Endodermal cell (in vitro differentiated cells): Measurements from ENCODE around the gene AFM. TPM values are rescaled to one million over a fixed set of nuclear protein-coding genes. Genes with fewer than 3 reads are reported as not detected.

Experiments
- DNase-seq: peaks from one replicate; pipeline ENCODE4 v3.0.0-alpha.2; 2017
- H3K27ac ChIP-seq: 2 replicates; pipeline ENCODE4 v1.5.1; 2013; ENCODE audit warnings: mild to moderate bottlenecking, low read depth, low read length, moderate library complexity
- H3K27me3 ChIP-seq: 2 replicates; pipeline ENCODE4 v1.6.1; 2013; ENCODE audit warnings: mild to moderate bottlenecking, low read length, moderate library complexity; ENCODE audit not compliant: insufficient read depth, control insufficient read depth, poor library complexity, severe bottlenecking
- H3K36me3 ChIP-seq: 2 replicates; pipeline ENCODE4 v1.7.0; 2013; ENCODE audit warnings: mild to moderate bottlenecking, low read length, moderate library complexity; ENCODE audit not compliant: control insufficient read depth, insufficient read depth
- H3K4me1 ChIP-seq: one replicate; pipeline ENCODE4 v1.7.0; 2013; ENCODE audit warnings: low read length; ENCODE audit not compliant: control insufficient read depth, insufficient read depth
- H3K4me3 ChIP-seq: 2 replicates; pipeline ENCODE4 v1.5.1; 2013; ENCODE audit warnings: mild to moderate bottlenecking, low read length, moderate library complexity
- H3K9ac ChIP-seq: 2 replicates; pipeline ENCODE4 v1.6.1; 2013; ENCODE audit warnings: mild to moderate bottlenecking, low read length, moderate library complexity; ENCODE audit not compliant: poor library complexity, severe bottlenecking; ENCODE audit errors: extremely low read depth
- H3K9me3 ChIP-seq: 2 replicates; pipeline ENCODE4 v1.6.1; 2013; ENCODE audit warnings: mild to moderate bottlenecking, low read length, moderate library complexity; ENCODE audit not compliant: control insufficient read depth
- H3K27ac Mint-ChIP-seq: 2 replicates; pipeline ENCODE4 v1.8.0; 2020; ENCODE audit warnings: mixed read lengths
- H3K27me3 Mint-ChIP-seq: 2 replicates; pipeline ENCODE4 v1.8.0; 2021; ENCODE audit warnings: mild to moderate bottlenecking, mixed read lengths; ENCODE audit not compliant: insufficient read depth
- H3K36me3 Mint-ChIP-seq: 2 replicates; pipeline ENCODE4 v1.8.0; 2020; ENCODE audit warnings: low read depth, mixed read lengths
- H3K4me1 Mint-ChIP-seq: 2 replicates; pipeline ENCODE4 v1.8.0; 2020; ENCODE audit warnings: mixed read lengths
- H3K4me3 Mint-ChIP-seq: 2 replicates; pipeline ENCODE4 v1.8.0; 2020; ENCODE audit warnings: mild to moderate bottlenecking, moderate library complexity, mixed read lengths
- H3K9me3 Mint-ChIP-seq: 2 replicates; pipeline ENCODE4 v1.8.0; 2020; ENCODE audit warnings: mild to moderate bottlenecking, mixed read lengths
- WGBS, 2 experiments: methylation state at CpG; one replicate each; pipeline versions ENCODE4 v1.1.5 to v1.1.7; 2013; ENCODE audit warnings: missing lambda C conversion rate in 2 of 2, mixed read lengths in 1 of 2; ENCODE audit not compliant: insufficient coverage in 1 of 2, insufficient read length in 1 of 2; 5-methylcytosine and 5-hydroxymethylcytosine counted together
- total RNA-seq, 2 donors: library from RNA; stranded (reverse); fragmentation: NEBNext Ultra II Directional in 1 of 2; extraction: Animal tissue kit (Norgen Biotek cat#: 25700) in 1 of 2; gene quantifications; 2 replicates in 1 of 2; 3 replicates in 1 of 2; pipeline ENCODE4 v1.2.1, GENCODE V29; 2021
- TF ChIP-seq, protein P1 (sequence below): fragments of 200-600 bp; sonication (generic); conservative IDR thresholded peaks from 2 replicates; pipeline ENCODE4 v1.5.0; 2021; ENCODE audit warnings: antibody characterized with exemption, mild to moderate bottlenecking

Gene AFM
- total RNA-seq, 2 donors from 2014 or later: not detected

DNA sequence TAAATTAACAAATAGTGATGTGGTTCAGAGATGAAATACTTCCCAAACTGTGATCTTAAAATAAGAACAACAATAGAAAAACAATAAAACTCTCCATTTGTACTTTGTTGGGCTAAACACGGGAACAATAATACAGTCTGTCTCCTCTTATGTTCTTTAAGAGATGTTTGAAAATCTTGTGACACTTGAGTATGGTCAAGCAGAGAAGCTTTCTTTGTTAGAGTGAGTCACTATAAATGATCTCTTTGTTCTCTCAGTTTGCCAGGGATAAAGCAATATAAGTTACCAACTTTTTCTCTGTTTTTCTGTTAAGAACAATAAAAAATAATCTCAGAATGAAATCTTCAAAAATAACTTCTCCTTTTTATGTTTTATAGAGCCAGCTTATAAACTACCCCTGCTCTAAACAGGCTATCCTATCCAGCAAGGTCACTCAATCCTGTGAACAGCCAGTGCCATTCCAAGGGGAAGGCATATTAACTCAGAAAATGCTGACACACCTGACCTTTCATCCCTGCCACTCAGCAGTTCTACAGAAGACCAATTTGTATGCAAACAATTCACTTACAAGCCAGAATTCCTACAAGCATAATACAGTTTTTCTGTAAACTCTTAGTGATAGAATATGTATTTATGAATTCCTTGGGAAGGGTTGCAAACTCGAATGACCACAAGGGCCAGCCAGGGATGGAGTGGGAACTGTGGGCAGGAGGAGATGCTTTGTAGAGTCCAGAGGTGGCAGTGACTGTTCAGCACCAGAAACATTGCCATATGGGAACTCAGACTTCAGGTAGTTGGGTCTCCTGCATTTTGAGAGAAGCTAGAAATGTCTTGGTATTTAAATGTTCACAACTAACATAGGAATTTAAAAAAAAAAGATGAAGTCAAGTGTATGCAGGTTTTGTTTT lies 52.2 kb downstream of the AFM start:
- Histone ChIP-seq H3K4me1 (no peaks in the 10 kb centered on the region), H3K9me3 (no peaks in the 10 kb centered on the region), H3K36me3 (no peaks in the 10 kb centered on the region), H3K27ac (no peak overlapping the region), H3K9ac (no peak overlapping the region), H3K27me3 (no peaks in the 10 kb centered on the region), H3K4me3 (no peak overlapping the region)
- Mint-ChIP-seq H3K4me3 (no peak overlapping the region), H3K27ac (no peak overlapping the region), H3K4me1 (no peaks in the 10 kb centered on the region), H3K9me3 (no peaks in the 10 kb centered on the region), H3K36me3 (no peaks in the 10 kb centered on the region), H3K27me3 (no peaks in the 10 kb centered on the region)
- DNase-seq: no peak
- 89 to 100% methylated on average over 2 of the region's 2 CpGs for WGBS, 2 experiments
- TF ChIP-seq, protein P1, sequence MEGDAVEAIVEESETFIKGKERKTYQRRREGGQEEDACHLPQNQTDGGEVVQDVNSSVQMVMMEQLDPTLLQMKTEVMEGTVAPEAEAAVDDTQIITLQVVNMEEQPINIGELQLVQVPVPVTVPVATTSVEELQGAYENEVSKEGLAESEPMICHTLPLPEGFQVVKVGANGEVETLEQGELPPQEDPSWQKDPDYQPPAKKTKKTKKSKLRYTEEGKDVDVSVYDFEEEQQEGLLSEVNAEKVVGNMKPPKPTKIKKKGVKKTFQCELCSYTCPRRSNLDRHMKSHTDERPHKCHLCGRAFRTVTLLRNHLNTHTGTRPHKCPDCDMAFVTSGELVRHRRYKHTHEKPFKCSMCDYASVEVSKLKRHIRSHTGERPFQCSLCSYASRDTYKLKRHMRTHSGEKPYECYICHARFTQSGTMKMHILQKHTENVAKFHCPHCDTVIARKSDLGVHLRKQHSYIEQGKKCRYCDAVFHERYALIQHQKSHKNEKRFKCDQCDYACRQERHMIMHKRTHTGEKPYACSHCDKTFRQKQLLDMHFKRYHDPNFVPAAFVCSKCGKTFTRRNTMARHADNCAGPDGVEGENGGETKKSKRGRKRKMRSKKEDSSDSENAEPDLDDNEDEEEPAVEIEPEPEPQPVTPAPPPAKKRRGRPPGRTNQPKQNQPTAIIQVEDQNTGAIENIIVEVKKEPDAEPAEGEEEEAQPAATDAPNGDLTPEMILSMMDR: no peak

DNA sequence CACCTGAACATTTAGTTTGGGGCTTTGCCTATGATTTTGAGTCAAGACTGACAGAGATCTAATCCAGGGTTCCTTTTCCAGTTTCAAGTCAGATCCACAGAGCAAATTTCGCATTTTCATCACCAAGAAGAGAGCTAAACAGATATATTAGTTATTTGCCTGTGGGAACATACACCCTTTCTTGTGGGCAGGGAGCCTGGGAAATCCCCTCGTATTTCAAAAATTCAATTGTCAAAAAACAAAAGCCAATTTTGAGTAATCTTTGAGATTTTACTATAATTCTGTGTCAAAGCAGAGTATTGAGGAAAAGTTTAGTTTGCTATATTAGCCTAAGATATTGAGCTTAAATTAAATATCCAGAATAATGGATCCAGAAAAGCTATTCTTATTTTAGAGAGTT lies 56.6 kb downstream of the AFM start:
- H3K4me3 ChIP-seq: no peak overlapping the region
- H3K36me3 ChIP-seq: no peaks in the 10 kb centered on the region
- no peak overlapping the region for H3K4me3 Mint-ChIP-seq
- TF ChIP-seq, protein P1: no peak
- 98% methylated on average over 2 of the region's 2 CpGs; no CpG with 5 or more reads in 1 of the 2 experiments for WGBS, 2 experiments
- no peak for DNase-seq
- H3K27me3 Mint-ChIP-seq: no peaks in the 10 kb centered on the region
- H3K4me1 ChIP-seq: no peaks in the 10 kb centered on the region
- H3K27ac ChIP-seq: no peak overlapping the region
- H3K9me3 Mint-ChIP-seq: no peaks in the 10 kb centered on the region
- H3K36me3 Mint-ChIP-seq: no peaks in the 10 kb centered on the region
- H3K9me3 ChIP-seq: no peaks in the 10 kb centered on the region
- no peak overlapping the region for H3K9ac ChIP-seq
- H3K4me1 Mint-ChIP-seq: no peaks in the 10 kb centered on the region
- H3K27me3 ChIP-seq: no peaks in the 10 kb centered on the region
- no peak overlapping the region for H3K27ac Mint-ChIP-seq

DNA sequence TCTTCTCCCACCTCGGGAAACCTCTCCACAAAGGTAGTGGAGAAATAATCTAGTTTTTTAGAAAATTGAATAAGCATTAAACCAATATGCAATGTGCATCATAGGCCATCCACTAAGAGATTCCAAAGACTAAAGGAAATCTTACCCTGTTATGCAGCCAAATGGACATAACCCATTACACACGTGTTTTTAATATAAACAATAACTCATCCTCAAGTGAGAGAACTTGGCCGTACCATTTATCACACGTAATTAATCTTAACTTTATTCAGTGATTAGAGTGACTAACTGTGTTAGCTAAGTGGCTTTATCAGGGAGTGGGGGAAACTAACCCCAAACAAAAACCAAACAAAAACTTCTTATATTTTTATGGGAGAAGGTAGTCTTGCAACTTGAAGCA lies 57.8 kb downstream of the AFM start:
- no peak overlapping the region for H3K4me3 Mint-ChIP-seq

More for the DNA sequence above, 57.8 kb downstream of the AFM start:
- no peak overlapping the region for H3K27ac Mint-ChIP-seq
- Histone ChIP-seq H3K4me3 (no peak overlapping the region), H3K9me3 (no peaks in the 10 kb centered on the region), H3K9ac (no peak overlapping the region), H3K27ac (no peak overlapping the region), H3K4me1 (no peaks in the 10 kb centered on the region), H3K36me3 (no peaks in the 10 kb centered on the region), H3K27me3 (no peaks in the 10 kb centered on the region)
- H3K27me3 Mint-ChIP-seq: no peaks in the 10 kb centered on the region
- H3K9me3 Mint-ChIP-seq: no peaks in the 10 kb centered on the region
- no peaks in the 10 kb centered on the region for H3K4me1 Mint-ChIP-seq
- TF ChIP-seq, protein P1: no peak
- no peaks in the 10 kb centered on the region for H3K36me3 Mint-ChIP-seq
- WGBS, 2 experiments: 93% methylated on average over 3 of the region's 4 CpGs; no CpG with 5 or more reads in 1 of the 2 experiments
- DNase-seq: no peak
